ENCODE data around the gene GJB6. TPM values are rescaled to one million over a fixed set of nuclear protein-coding genes. Genes with fewer than 3 reads are reported as not detected.
A peak's percentile ranks its signal among the peaks of the same experiment; 100 is the strongest.

Gene GJB6
- total RNA-seq, 1 donor from 2014 or later: not detected

DNA sequence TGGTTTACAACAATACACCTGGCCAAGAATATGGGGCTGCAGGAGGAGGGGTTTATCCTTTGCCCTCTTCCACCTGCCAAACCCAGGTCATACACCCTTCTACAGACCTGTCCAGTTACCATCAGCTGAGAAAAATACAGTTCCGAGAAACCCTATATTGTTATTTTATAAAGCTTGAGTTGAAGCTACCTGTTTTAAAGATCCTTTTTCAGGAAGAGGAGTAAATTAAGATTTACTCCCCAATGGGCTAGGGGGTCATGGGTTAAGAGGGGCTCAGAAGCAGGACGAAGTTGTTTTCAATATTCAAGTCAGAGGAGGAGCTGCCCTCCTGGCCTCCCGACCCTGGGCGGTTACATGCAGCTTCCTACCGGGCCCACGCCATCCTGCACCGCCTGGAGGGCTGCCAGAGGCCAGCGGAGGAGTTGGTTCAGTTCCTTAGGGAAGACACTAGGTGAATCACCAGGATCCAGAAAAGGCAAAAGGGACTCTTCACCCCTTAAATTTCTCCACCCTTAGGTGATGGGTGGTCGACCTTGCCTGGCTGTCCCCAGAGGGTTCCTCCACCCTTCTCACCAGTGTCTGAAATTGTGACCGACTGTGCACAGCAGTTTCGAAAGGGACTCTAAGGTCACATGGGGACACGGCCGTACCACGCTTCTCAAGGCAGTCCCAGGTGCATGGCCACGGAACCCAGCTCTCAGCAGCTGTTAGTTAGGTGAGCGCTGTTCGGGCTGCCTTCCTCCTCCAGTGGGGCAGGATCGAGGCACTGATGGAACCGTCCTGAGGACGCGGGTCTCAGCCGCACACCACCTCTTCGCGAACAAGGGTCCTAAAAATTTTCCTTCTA is 40.6 kb downstream of the GJB6 start:
- Mint-ChIP-seq H3K4me3 (ENCODE audit: unreplicated experiment) (peak overlapping the region; percentile 62), H3K4me1 (ENCODE audit: unreplicated experiment) (peaks cover 12% of the 10 kb centered on the region), H3K36me3 (ENCODE audit: unreplicated experiment) (no peaks in the 10 kb centered on the region), H3K9me3 (ENCODE audit: unreplicated experiment) (no peaks in the 10 kb centered on the region), H3K27me3 (ENCODE audit: unreplicated experiment) (peaks cover 71% of the 10 kb centered on the region), H3K27ac (ENCODE audit: unreplicated experiment) (no peak overlapping the region)
- TF ChIP-seq CTCF (IDR thresholded peaks at IDR 0.05): no peak
- no peak for DNase-seq (ENCODE audit: extremely low spot score, unreplicated experiment)

GRCh38 chr13:20190481-20191310 is 41.4 kb downstream of the GJB6 start:
- Mint-ChIP-seq H3K4me1 (ENCODE audit: unreplicated experiment) (peaks cover 12% of the 10 kb centered on the region), H3K9me3 (ENCODE audit: unreplicated experiment) (no peaks in the 10 kb centered on the region), H3K4me3 (ENCODE audit: unreplicated experiment) (no peak overlapping the region), H3K36me3 (ENCODE audit: unreplicated experiment) (no peaks in the 10 kb centered on the region), H3K27me3 (ENCODE audit: unreplicated experiment) (peaks cover 66% of the 10 kb centered on the region), H3K27ac (ENCODE audit: unreplicated experiment) (no peak overlapping the region)
- TF ChIP-seq CTCF (IDR thresholded peaks at IDR 0.05): no peak
- DNase-seq (ENCODE audit: extremely low spot score, unreplicated experiment): no peak

DNA sequence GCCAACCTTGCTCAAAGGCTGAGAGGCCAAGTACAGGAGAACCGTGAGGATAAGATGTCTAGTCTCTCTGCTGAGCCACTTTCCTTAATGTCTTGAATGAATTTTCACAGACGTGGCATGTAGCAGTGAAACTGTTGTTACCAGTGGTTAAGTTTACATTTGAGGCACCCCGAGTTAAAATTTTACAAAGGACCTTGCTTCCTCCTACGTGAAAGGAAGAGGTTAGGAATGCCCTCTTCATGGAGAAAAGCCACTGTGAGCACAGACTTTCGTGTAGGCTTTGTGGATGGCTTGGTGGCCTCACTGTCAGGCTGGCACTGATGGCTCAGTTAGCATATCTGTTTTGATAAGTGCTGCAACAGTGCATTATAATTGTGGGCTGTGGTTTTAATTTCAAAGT is 42.0 kb downstream of the GJB6 start:
- no peak for TF ChIP-seq CTCF (IDR thresholded peaks at IDR 0.05)
- Mint-ChIP-seq H3K27me3 (ENCODE audit: unreplicated experiment) (peaks cover 64% of the 10 kb centered on the region), H3K27ac (ENCODE audit: unreplicated experiment) (no peak overlapping the region), H3K4me1 (ENCODE audit: unreplicated experiment) (peaks cover 12% of the 10 kb centered on the region), H3K36me3 (ENCODE audit: unreplicated experiment) (no peaks in the 10 kb centered on the region), H3K9me3 (ENCODE audit: unreplicated experiment) (no peaks in the 10 kb centered on the region), H3K4me3 (ENCODE audit: unreplicated experiment) (no peak overlapping the region)
- DNase-seq (ENCODE audit: extremely low spot score, unreplicated experiment): no peak

GRCh38 chr13:20188667-20189553 is 43.2 kb downstream of the GJB6 start:
- DNase-seq (ENCODE audit: extremely low spot score, unreplicated experiment): no peak
- no peak for TF ChIP-seq CTCF (IDR thresholded peaks at IDR 0.05)
- Mint-ChIP-seq H3K27ac (ENCODE audit: unreplicated experiment) (no peak overlapping the region), H3K4me1 (ENCODE audit: unreplicated experiment) (peaks cover 12% of the 10 kb centered on the region), H3K9me3 (ENCODE audit: unreplicated experiment) (no peaks in the 10 kb centered on the region), H3K36me3 (ENCODE audit: unreplicated experiment) (no peaks in the 10 kb centered on the region), H3K4me3 (ENCODE audit: unreplicated experiment) (no peak overlapping the region), H3K27me3 (ENCODE audit: unreplicated experiment) (peaks cover 63% of the 10 kb centered on the region)
